ENCODE data around the gene DTX1. TPM values are rescaled to one million over a fixed set of nuclear protein-coding genes. Genes with fewer than 3 reads are reported as not detected.

DTX1 gene
- polyA plus RNA-seq, 4 donors: 10.6 to 16.5 (median 14.9) TPM

- no peak for DNase-seq (ENCODE audit: low read depth in 4 of 4, low spot score in 2 of 4)
Measured at GRCh38 chr12:113054948-113055486, 1.5 kb upstream of the DTX1 start.

DNA sequence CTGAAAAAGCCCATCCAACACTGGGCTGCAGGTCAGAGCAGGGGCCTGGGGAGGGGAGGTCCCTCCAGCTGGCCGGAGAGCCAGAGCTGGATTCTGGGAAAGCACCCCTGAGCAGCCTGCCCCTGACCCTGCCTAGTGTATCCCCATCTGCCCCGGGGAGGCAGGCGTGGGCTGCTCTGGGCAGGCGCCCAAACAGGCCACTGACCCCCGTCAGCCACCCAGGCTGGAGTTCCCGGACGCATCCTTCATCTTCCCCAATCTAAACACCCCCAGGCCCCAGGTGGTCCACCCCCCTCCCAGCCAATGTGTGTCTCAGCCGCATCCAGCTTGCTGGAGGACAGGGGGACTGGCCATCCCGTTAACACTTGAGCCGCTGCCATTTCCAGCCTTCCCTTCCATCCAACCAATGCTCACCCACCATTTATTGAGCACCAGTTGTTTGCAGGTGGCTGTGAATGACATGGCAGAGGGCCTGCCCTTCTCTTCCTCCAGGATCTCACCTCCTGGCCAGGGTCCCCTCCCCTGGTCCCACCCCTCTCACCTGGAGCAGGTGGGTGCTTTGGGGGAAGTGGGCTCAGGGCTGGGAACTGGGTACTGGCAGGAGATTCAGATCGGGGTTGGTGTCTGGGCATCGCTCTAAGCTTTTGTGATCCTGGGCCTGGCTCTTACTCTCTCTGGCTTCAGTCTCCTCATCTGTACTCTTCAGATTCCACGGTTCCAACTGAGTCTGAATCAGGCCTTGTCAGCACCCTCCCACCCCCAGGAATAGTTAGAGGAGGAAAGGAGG is 743 bp upstream of the DTX1 start:
- DNase-seq (ENCODE audit: low read depth in 4 of 4, low spot score in 2 of 4): no peak

GRCh38 chr12:113056381-113056630 is 224 bp upstream of the DTX1 start:
- DNase-seq (ENCODE audit: low read depth in 4 of 4, low spot score in 2 of 4): no peak

DNA sequence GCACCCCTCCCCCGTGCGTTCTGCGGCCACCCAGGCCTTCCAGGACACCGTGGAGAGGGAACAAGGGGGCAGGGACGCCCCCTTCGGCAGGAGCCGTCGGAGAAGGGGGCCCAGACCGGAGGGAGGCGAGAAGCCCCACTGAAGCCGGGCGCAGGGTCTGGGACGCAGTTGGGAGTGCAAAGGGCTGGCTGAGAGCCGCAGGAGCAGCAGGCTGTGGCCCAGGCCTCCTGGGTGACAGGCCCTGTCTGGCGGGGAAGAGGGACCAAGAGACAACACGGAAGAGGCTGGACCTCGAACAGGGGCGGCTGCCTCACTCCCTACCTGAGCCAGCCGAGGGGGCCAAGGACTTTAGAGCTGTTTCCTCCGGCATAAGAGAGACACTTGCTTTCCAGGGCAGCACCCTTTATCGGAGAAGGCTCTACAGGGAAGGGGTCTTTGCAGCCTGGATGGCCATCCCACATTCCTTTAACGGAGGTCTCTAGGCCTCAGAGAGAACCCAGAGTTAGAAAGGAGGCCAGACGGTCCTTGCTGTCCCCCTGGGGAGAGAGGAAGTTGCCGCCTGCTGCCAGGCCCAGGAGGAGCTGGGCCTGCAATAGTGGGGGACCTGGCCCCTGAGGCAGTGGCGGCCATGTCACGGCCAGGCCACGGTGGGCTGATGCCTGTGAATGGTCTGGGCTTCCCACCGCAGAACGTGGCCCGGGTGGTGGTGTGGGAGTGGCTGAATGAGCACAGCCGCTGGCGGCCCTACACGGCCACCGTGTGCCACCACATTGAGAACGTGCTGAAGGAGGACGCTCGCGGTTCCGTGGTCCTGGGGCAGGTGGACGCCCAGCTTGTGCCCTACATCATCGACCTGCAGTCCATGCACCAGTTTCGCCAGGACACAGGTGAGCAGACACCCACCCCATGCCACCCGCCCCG is 1.3 kb downstream of the DTX1 start:
- no peak for DNase-seq (ENCODE audit: low read depth in 4 of 4, low spot score in 2 of 4)

DNA sequence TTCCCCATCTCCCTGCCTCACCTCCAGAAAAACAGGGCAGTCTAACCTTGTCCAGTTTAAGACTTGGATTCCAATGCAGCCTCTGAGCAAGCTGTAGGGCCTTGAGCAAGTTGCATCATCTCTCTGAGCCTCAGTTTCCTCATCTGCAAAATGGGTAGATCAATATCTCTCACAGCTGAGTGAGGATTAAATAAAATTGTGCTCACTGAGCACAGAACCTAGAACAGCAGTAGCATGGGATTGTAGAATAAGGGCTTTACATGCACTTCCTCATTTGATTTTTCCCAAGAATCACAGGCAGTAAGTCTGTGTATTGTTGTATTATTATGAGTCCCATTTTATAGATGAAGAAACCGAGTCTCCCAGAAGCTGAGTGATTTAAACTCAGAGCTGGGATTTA is 2.0 kb downstream of the DTX1 start:
- no peak for DNase-seq (ENCODE audit: low read depth in 4 of 4, low spot score in 2 of 4)

DNA sequence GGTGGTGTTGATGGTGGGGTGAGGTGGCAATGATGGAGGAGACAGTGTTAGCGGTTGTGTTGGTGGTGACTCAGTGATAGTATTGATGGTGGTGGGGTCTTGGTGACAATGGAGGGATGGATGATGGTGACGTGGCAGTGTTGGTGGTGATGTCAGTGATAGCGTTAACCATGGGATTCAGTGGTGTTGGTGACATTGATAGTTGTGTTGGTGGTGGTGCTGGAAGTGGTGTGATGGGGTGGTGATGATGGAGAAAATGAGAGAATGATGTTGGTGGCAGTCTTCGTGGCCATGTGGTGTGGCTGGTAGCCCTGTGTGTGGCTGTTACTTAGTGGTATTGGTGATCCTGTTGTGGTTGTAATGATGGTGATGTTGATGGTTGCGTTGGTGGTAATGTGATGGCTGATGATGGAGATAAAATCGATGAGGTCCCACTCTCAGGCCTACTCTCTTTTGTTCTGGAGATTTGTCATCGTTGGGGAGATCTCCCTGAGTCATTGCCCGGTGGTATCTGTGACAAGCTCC is 2.6 kb downstream of the DTX1 start:
- DNase-seq (ENCODE audit: low read depth in 4 of 4, low spot score in 2 of 4): no peak

GRCh38 chr12:113060336-113060960 is 3.9 kb downstream of the DTX1 start:
- DNase-seq (ENCODE audit: low read depth in 4 of 4, low spot score in 2 of 4): no peak

DNA sequence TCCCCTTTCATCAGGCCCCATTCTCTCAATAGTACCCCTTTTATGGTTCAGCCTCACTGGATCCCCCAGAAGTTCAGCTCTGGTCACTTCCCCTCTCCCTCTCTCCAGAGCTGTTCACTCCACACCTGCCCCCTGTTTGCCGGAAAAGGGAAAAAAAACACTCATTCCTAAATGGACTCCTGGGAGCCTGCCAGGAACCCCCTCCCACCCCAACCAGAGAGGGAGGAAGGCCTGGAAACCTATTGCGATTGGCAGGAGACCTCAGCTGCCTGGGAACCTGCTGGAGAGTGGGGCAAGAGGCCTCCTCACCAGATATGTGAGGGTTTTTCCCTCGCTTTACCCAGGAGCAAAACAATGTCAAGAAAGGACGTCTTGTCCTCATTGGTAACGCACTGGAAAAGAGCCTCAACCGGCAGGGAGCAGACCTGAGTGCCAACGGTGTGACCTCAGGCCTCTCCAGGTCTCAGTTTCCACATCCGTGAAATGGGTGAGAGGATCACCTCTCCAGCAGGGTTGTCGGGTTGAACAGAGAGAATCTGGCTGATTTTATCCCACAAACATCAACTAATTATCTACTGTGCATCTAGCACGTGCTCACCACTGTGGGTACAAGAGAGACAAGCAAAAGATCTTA is 4.6 kb downstream of the DTX1 start:
- no peak for DNase-seq (ENCODE audit: low read depth in 4 of 4, low spot score in 2 of 4)

DNA sequence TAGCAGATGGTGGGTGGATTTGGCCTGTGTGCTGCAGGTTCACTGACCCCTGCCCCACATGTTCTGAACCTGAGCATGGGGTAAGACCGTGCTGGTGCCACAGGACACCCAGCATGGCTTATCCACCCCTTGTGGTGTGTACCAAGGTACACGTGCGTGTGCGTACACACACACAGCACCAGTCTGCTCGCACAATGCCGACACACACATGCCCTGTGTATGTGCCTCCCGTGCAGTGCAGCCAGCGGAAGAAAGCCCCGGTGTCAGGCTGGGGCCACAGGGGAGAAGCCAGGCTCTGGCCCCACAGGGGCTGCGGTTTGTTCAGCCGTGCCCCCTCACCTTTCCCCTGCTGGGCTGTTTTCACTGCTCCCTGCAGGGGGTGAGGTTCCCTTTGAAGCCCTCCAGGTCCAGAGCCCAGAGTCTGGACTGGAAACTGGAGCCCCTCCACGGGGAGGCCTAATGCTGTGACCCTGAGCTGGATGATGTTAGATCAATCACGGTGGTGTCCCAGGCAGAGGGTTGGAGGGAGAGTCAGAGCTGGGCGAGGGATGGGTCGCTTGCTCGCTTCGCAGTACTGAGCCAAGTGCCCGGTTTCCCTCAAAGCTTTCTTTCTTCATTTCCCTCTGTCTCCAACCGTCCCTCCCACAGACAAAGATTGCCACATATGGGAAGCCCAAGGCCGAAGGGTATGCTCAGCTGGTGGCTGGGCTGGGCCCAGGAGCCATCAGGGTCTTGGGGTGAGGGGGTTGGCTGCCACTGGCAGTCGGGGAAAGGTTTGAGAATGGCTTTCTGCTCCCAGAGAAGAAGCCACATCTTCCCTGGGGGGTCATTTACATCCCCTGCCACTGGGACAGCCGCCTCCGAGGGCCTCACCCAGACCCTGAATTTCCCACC is 6.2 kb downstream of the DTX1 start:
- no peak for DNase-seq (ENCODE audit: low read depth in 4 of 4, low spot score in 2 of 4)

DNA sequence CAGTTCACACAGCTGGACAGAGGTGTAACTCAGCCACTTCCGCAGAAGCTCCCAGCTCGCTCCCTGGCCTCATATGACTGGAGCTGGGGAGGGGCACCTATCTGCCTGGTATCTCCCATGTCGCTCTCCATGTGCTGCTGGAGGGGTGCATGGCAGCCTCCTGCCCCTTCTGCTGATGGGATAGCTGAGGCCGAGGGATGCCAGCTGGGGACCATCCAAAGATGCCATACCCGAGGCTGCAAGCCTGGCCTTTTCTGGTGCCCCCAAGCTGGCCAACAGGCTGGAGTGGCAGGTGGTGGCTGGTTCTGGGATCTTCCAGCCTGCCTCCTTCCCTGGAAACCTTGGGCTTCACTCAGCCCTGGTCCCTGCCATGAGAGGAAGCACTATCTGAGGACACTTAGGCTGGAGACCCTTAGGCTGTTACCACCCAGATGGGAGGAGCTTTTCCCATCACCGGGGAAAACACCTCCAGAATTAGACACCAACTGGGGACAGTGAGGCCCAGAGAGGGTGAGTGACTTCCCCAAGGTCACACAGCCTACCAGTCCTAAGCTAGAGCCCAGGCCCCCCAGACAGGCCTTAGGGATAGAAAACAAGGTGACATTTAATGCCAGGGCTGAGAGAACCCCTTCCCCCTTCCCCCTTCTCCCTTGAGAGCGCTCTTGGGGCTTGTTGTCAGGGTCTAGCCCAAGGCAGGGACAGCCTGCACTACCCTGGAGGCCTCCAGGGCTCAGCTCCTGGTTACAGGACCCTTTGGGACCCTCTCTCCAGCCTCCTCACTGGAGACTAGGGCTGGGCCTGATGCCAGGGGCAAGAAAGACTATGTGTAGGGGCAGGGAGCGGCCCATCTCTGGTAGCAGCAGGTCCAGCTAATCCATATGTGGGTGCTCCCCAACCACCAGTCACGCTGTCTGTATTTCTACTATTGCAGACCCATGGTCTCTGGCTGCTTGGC is 7.1 kb downstream of the DTX1 start:
- no peak for DNase-seq (ENCODE audit: low read depth in 4 of 4, low spot score in 2 of 4)

- no peak for DNase-seq (ENCODE audit: low read depth in 4 of 4, low spot score in 2 of 4)
Measured at GRCh38 chr12:113064395-113065125, 8.0 kb downstream of the DTX1 start.

GRCh38 chr12:113065126-113066007 is 8.8 kb downstream of the DTX1 start:
- no peak for DNase-seq (ENCODE audit: low read depth in 4 of 4, low spot score in 2 of 4)

DNA sequence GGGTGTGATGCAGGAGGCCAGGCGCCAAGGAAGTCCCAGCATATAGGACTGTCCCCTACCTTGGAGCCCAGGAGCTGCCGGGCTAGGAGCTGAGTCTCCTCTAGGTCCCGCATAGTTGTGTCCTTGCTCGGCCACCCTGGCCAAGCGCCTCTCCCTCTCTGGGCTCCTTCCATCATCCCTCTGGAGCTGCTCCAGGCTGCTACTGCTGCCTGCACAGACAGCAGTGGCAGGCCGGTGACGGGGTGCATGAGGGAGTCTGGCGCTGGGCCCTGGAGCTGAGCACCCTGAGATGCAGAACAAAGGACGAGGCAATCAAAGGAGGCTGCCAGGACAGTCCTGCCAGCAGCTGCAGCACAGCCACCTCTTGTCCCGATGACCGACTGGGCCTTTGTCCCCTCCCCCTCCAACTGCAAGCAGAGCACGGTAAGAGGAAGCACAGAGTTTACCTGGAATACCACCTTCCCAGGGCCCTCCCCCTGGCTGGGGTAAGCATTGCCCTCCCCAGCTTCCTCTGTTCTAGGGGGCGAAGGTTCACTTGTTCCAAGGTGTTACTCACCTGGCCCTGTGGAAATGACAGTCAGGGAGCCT is 10.4 kb downstream of the DTX1 start:
- no peak for DNase-seq (ENCODE audit: low read depth in 4 of 4, low spot score in 2 of 4)

DNA sequence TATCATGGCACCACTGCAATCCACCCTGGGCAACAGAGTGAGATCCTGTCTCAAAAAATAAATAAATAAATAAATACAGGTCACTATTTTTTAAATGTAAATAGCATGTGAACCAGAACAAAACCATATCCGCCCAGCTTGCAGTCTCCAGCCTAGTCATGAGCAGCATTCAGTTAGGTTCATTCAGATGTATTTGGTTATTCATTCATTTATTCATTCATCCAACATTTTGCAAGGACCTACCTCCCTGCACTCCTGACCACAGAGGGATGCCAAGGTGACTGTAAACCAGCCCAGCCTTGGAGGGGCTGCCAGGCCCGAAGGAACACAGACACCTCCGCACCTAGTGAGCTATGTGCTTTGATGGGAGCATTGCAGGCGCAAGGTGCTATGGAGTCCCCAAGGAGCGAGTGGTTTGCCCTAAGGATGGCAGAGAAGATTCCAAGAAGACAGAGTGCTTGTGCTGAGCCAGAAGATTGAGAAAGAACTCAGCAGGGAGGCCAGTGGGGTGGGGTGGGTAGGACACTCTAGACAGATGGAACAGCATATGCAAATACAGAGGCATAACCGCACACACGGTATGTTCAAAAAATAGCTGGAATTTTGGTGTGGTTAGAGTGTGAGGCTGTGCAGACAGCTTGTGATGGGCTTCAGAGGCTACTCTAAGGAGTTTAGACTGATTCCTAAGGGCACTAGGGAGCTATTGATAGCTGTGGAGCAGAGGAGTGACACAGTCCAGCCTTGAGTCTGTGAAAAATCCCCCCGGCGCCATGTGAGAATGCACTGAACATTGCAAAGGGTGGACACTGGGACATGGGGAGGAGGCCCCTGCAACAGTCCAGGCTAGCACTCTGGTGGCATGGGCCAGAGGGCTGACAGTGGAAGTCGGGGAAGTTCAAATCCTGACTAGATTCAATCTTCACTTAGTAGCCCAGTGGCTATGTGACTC is 11.7 kb downstream of the DTX1 start:
- DNase-seq (ENCODE audit: low read depth in 4 of 4, low spot score in 2 of 4): no peak

DNA sequence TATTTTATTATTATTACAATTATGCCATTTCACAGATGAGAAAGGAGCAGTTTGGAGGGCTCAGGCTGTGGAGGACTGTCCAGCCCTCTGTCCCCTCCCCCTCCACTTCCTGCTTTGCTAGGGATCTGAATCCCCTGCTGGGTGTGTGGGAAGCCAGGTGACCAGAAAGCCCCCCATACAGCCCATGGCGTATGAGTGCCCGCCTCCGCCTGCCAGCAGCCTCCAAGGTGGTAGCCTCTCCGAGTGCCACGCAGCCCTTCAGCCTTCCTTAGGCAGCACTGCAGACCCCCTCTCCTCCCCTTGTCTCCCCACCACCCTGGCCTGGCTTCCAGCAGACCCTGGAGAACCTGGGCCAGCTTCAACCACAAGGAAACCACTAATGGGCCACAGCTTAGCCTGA is 12.6 kb downstream of the DTX1 start:
- DNase-seq (ENCODE audit: low read depth in 4 of 4, low spot score in 2 of 4): no peak

Data from left renal cortex interstitium (tissue), 4 donors.